GM18499 (cell line): ENCODE measurements around the gene MYO5A.
"Not testable (repeated sequence)": the region's sequence is repeated elsewhere in the genome, so short reads cannot be mapped to it uniquely, and the experiment has no call there.

Experiments used
- ATAC-seq: cut with Tn5 transposase; IDR thresholded peaks from one replicate; pipeline ENCODE4 v1.9.1; 2021; ENCODE audit warnings: moderate number of reproducible peaks; ENCODE audit not compliant: insufficient read depth, unreplicated experiment

MYO5A gene

DNA sequence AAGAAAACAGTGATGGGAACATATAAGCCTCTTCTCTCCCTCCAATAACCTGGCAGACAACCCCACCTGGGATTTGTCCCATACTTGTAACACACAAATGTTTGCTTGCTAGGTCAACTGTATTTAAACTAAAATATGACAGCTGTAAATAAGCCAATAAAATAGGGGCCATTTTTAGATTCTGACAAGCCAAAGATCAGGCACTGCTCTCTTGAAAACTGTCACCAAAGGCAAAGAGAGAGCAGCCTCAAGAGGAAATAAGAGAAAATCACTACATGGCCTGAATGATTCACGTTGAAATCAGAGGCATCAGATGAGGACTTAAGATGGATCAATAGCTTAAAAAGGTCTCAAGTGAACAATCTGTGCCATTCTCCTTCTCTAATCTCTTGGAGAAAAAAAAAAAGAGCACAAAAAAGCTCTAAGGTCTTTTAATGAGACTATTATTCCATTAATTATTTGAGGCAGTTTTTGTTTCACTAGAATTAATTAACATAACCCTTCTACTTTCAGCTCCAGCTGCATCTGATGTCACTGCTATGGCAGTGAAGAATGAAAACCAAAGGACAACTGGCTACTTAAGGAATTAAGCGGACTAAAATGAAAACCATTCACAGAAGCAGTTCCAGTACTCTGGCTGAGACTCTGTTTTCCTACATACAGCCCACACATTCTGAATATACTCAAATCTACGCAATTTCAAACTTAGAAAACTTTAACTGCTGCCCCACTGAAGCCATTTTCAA is 19.0 kb downstream of the MYO5A start:
- ATAC-seq, result no peak

DNA sequence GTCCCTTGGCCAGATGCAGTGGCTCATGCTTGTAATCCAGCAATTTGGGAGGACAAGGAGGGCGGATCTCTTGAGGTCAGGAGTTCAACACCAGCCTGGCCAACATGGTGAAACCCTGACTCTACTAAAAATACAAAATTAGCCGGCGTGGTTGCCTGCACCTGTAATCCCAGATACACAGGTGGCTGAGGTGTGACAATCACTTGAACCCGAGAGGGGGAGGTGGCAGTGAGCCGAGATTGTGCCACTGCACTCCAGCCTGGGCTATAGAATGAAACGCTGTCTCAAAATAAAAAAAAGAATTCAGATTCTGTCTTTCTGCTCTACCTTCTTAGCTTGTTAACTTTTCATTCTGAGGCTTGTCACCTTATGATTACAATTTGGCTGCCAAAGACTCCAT is 22.1 kb downstream of the MYO5A start:
- ATAC-seq, result no peak

DNA sequence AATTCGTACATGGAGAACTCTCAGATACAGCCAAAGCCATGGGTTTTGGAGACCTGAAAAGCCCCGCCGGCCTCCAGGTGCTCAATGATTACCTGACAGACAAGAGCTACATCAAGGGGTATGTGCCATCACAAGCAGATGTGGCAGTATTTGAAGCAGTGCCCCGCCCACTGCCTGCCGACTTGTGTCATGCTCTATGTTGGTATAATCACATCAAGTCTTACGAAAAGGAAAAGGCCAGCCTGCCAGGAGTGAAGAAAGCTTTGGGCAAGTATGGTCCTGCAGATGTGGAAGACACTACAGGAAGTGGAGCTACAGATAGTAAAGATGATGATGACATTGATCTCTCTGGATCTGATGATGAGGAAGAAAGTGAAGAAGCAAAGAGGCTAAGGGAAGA is 23.5 kb downstream of the MYO5A start:
- no peak for ATAC-seq

DNA sequence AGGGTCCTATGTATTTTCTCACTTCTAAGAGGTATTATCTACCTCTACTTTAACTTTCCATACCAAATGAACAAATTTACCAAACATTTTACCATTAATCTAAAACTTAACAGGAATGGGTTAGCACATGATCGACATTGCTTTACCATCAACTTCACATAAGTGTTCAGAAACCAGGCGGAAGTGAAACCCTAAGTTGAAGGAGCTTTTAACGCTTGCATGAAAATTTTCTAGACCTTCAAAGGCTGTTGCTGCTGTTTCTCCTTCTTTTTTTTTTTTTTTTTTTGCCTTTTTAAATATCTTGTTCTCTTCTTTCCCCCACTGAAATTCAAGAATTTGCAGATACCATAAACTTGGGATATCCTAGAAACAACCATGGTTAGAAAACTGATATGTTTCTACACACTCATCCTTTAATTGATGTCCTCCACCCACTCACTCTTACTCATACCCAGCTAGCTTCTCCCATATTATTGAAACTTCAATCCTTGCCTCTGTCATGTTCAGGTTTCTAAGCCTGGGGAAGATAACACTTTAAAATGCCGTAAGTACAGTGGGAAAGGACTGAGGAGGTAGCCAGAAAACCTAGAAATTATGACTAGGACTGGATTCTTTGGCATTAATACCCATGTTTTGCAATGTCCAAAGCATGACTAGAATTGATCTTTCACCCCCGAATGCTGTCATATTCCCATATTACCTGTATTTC is 24.7 kb downstream of the MYO5A start:
- no peak for ATAC-seq

DNA sequence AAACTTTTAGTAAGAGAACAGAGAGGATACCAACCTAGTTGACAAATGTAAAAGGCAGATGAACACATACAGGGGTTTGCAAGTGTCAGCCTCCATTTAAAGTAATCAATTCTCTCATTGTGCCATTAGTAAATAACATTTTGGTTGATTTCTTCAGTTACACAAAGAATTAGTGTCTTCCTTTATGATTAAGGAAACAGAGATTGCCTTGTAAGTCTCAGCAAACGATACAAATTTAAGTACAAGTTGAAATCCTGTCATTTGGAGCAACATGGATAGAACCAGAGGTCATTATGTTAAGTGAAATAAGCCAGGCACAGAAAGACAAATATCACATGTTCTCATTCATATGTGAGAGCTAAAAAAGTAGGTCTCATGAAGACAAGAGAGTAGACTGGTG is 26.1 kb downstream of the MYO5A start:
- no peak for ATAC-seq

DNA sequence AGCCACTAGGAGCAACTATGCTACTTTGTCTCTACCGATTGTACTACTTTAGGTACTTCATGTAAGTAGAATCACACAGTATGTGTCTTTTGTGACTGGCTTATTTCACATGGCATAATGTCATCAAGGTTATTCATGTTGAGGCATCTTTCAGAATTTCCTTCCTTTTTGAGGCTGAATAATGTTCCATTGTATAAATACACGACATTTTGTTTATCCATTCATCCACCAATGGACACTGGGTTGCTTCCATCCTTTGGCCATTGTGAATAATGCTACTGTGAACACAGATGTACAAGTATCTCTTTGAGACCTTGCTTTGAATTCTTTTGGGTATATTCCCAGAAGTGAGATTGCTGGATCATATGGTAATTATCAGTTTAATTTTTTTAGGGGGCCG is 29.2 kb downstream of the MYO5A start:
- ATAC-seq, result no peak

DNA sequence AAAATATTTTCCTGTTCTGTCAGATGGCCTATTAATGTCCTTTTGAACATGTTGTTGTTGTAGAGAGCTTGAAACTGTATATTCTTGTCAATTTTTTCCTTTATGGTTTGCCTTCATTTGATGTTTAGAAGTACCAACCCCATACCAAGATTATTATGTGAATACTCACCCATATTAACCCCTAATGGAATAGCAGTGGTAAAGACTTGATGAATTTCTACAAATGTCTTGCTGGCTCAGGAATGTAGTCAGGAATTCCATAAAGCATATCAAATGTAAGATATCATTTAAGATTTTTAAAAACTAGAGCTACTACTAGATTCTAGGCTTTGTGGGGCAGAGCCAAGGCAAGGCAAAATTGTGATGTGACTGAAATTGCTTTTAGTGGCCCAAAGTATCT is 30.0 kb downstream of the MYO5A start:
- no peak for ATAC-seq

DNA sequence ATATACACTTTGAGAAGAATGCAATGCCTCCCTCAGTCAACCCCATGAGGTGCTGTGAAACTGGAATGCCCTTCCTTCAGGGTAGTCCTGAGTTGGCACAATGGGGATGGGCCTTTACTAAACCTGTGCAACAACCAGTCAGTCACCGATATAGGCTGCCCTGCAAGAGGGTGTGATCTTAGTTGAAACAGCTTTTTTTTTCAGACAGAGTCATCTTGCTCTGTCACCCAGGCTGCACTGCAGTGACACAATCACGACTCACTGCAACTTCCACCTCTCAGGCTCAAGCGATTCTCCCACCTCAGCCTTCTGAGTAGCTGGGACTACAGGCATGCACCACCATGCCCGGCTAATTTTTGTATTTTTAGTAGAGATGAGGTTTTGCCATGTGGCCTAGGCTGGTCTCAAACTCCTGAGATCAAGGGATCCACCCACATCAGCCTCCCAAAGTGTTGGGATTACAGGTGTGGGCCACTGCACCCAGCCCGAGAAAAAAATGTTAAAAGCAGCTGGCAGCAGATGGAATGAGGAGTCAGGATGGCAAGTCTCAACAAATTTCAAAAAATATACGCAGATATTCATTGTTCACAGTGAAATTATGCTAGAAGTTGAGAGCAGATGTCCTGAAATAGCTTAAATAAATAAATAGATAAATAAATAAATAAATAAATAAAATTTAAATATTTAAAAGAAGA is 31.8 kb downstream of the MYO5A start:
- no peak for ATAC-seq

DNA sequence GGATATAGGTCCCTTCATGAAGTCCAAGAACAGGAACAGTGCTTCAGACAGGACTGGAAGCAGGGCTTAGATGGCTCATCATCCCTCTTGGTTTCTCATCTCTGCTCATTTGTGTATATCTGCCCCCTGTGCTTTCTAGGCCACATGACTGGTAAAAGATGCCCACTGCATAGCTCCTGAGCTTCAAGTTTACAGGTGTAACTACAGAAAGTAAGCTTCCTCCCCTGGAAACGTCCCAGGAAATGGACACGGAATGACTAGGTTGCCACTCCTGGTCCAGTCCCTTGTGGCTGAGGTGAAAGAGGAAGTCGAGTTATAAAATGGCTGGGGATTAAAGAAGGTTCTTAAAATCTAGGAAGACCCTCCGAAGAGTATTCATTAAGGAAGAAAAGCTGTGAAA is 32.5 kb downstream of the MYO5A start:
- no peak for ATAC-seq

DNA sequence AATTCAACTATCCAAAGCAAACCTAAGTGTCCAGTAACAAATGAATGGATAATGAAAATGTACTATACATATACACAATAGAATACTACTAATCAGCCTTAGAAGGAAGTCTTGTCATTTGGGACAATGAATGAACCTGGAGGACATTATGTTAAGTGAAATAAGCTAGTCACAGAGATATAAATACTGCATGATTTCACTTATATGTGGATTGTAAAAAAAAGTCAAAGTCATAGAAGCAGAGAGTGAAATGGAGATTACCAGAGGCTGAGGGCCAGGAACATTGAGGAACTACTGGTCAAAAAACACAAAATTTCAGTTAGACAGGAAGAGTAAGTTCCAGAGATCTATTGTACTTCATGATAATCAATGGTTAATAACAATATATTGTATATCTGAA is 33.6 kb downstream of the MYO5A start:
- no peak for ATAC-seq

DNA sequence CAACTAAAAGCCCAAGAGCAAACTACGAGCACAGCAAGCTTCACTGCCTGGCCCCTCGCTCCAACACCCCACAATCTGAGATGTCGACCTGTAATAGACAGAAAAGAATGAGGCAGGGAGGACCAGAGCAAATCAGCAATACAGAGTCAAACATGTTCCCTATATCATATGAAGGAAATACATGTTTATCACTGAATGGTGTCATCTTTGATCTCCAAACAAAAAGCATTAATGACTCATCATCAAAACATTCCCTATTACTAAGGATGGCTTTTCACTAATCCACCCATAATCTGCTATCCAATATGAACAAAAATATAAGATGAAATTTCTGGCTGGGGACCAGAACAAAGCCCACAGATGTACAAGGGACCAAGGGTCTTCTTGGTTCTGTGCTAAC is 34.7 kb downstream of the MYO5A start:
- ATAC-seq, result no peak

DNA sequence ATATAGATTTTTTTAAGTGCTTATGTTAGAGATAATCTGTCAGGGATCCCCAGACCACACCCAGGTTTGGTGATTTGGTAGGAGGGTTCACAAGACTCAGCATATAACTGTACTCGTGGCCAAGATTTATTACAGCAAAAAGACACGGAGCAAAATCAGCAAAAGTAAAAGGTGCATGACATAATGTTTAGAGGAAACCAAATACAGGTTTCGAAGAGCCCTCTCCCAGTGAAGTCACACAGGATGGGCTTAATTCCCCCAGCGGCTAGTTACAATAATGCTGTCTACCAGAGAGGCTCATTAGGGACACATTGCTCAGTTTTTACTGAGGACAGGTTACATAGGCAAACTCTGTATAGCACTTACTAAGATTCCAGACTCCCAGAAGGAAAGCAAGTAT is 36.5 kb downstream of the MYO5A start:
- no peak for ATAC-seq

DNA sequence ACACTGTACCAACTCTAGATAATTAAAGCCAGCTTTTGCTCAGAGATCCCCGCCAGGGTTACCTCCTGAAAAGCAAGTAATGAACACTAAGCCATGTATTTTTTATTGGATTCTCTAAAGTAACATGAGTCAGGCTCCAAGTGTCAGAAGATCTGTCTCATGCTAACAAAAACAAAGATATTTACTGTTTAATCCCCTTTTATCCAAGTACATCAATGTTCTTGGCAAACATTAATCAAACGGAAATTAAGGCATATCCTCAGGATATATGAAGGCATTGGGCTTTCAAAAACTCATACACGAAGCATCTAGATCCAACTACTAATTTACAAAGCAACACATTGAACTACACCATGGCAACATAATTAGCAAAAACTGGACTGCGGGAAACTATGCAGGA is 37.2 kb downstream of the MYO5A start:
- no peak for ATAC-seq

DNA sequence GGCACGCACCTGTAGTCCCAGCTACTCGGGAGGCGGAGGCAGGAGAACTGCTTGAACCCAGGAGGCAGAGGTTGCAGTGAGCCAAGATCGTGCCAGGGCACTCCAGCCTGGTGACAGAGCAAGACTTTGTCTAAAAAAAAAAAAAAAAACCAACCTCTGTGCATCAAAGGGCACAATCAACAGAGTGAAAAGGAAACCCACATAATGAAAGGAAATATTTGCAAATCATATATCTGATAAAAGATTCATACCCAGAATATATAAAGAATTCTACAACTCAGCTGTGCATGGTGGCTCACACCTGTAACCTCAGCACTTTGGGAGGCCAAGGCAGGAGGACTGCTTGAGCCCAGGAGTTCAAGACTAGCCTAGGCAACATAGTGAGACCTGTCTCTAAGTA is 39.2 kb downstream of the MYO5A start:
- ATAC-seq, result not testable (repeated sequence)

DNA sequence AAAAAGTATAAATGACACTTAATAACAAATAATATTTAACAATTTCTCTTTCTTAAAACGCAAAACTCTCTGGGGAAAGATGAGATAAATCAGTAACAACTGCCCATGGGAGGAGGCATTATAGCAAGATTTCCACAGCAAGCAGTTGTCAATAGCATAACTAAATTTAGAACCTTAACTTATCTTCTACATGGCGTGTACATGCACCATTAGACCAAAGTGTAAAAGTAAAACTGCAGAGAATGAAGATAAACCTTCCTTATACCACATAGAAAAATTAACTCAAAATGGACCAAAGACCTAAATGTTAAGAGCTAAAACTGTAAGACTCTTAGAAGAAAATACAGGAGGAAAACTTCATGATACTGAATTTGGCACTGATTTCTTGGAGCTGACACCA is 39.9 kb downstream of the MYO5A start:
- no peak for ATAC-seq

DNA sequence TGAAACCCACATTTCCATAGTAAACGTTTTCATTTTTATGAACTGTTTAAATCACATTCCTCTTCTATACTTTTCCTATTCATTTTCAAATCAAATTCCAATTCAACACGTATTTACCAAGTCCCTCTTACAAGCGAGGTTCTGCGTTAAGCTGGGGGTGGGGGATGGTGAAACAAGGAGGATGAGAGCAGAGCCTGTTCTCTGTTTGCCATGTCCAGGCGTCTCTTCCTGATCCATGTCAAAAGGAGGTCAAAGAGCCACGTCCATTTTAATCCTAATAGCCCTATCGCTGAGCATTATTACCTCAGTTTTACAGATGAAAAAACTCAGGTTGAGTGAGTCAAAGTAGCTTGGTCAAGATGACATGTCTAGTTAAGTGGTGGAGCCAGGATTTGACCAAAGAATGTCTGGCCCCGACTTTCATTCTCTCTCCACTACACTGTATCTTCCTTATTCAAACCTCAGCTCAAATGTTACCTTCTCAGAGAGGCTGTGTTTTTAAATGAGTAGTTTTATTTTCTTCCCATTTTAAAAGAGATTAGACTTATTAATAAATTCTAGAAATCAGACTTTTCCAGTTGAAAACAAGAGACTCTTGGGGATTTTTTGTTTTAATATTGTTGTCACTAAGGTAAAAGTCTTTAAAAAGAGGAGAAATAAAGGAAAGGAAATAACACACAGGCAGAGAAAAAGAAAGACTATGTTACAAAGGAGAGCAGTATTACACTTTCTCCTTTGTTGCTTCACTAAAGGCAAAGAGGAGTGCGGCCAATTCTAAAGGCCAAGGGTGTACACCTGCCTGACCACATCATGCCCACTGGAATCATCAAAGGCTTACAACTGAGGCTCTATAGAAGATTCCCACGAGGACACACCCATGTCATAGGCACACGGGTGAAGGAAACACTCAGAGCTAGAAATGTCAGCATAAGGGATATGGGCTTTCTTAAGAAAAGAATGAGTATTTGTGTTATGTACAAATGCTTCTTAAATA is 42.4 kb downstream of the MYO5A start:
- ATAC-seq, result no peak

DNA sequence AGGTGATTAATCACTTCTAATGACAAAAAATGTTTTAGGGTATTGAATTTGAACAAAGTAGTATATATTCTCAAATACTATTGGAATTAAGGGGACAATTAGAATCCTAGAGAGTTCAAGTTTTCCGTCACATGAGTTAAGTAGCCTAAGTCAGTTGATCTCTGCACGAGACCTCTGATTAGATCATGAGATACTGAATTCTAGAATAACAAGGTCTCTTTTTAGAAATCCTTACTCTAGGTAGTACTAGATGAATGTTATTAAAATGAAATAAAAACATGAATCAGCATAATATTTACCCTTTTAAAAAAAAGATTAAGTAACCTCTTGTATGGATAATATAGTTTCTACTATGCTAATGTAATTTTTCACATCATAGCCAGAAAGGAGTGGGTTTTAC is 43.4 kb downstream of the MYO5A start:
- ATAC-seq, result no peak

DNA sequence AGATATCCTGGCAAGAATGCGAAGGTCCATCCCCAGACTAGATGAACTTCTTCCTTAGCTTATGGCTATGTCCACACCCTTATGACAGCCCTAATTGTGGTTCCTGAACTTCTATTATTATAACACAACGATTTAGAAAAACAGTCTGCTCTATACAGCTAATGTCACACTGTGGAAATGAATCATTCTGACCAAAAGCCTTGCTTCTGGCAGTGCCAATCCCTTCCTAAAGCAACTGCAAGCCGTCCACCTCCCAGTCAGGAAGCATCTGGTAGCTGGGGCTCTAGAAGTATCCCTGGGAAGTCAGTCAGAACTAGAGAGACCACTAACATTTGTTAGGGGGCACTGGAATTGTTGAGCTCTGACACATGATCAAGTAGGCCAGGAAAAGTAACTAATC is 45.0 kb downstream of the MYO5A start:
- no peak for ATAC-seq

DNA sequence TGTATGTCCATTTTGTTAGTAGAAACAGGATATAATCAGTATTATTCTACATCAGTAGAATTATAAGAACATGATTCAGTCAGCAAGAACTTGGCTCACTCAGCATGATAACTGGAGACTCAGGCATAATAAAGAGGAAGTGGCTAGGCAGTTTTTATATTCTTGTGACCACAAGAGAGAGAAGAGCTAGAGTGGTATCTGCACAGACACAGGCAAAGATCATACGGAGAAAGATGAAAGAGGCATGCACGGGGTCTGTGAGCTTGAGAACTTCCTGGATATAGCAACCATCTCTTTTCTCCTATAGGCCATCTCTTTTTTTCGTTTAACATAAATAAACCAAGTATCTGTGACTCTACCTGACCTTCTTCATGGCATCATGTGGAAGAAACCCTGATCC is 46.8 kb downstream of the MYO5A start:
- ATAC-seq, result peak; percentile 96

DNA sequence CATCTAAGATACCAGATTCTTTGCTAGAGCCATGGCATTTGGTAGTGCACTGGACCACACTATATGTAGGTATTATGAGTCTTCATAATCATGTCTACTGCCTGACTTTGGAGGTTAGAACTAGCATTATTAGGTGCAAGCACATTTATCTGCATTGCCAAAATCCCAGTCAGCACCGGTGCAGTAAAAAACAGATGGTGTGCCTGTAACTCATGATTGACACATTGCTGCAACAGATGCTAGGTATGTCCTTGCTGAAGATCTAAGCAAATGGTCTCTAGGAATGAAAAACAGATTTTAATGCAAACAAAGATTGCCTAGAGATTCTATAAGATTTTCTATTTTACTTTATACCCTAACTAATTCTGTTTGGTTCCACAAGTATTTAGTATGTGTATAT is 47.7 kb downstream of the MYO5A start:
- no peak for ATAC-seq
